HL-60 (cell line): ENCODE data around the gene KAT8.

Experiments used
- DNase-seq, 2 experiments: peaks; one replicate each; pipeline ENCODE4 v3.0.0-alpha.2; 2010 to 2020; ENCODE audit warnings: low read depth in 1 of 2, low spot score in 1 of 2
- H3K27ac ChIP-seq: fragments of 250-450 bp; sonication (Bioruptor Pico); replicated peaks from 2 replicates; pipeline ENCODE4 v1.5.1; 2020; ENCODE audit warnings: mild to moderate bottlenecking, moderate library complexity
- H3K27me3 ChIP-seq: fragments of 250-450 bp; sonication (Bioruptor Pico); 2 replicates; pipeline ENCODE4 v1.5.1; 2021; ENCODE audit warnings: mild to moderate bottlenecking, moderate library complexity; ENCODE audit not compliant: insufficient read depth, poor library complexity, severe bottlenecking
- H3K4me3 ChIP-seq: replicated peaks from 2 replicates; pipeline ENCODE4 v1.5.1; 2011; ENCODE audit warnings: mild to moderate bottlenecking, control low read depth, low read length; ENCODE audit not compliant: insufficient read depth
- CTCF ChIP-seq: IDR thresholded peaks from one replicate; pipeline ENCODE4 v1.5.1; 2011; ENCODE audit warnings: low read length, control low read depth, inconsistent platforms; ENCODE audit not compliant: insufficient read depth
- GABPA ChIP-seq: IDR thresholded peaks from 2 replicates; pipeline ENCODE4 v1.6.1; 2012; ENCODE audit warnings: low read depth
- POLR2AphosphoS5 ChIP-seq: IDR thresholded peaks from 2 replicates; pipeline ENCODE4 v1.6.1; 2012; ENCODE audit warnings: low read depth
- REST ChIP-seq: IDR thresholded peaks from 2 replicates; pipeline ENCODE4 v1.6.1; 2012; ENCODE audit warnings: low read depth; ENCODE audit not compliant: insufficient replicate concordance
- SPI1 ChIP-seq: IDR thresholded peaks from 2 replicates; pipeline ENCODE4 v1.6.1; 2012; ENCODE audit warnings: low read depth, mild to moderate bottlenecking, borderline replicate concordance

The KAT8 gene

GRCh38 chr16:31073142-31073969 lies 44.1 kb upstream of the KAT8 start:
- TF ChIP-seq REST = peak; percentile 13
- TF ChIP-seq POLR2AphosphoS5 = no peak
- TF ChIP-seq SPI1 = peak; percentile 72; the same call in 1 of the 2 replicates
- TF ChIP-seq GABPA = no peak; the same call in 1 of the 2 replicates
- Histone ChIP-seq H3K27ac (peak overlapping the region; percentile 88), H3K27me3 (no peaks in the 10 kb centered on the region), H3K4me3 (peak overlapping the region; percentile 94)
- DNase-seq = peak; percentile 88 to 94

GRCh38 chr16:31073970-31074813 lies 43.3 kb upstream of the KAT8 start, which contains the start of the genes ZNF646 and ZNF668:
TSS of gene ZNF646 (plus strand) at chr16:31074422. CDS start at chr16:31076325, 1,903 bp downstream.
TSS of gene ZNF668 (minus strand) at chr16:31074240. CDS start at chr16:31064459, 9,781 bp downstream.
- H3K4me3 ChIP-seq = peak within 1 kb of the TSS; percentile 94
- DNase-seq = peak; percentile 100
- peak within 1 kb of the TSS; percentile 88 for H3K27ac ChIP-seq
- H3K27me3 ChIP-seq = no peaks in the 10 kb centered on the region
- TF ChIP-seq POLR2AphosphoS5 (peak; percentile 97), GABPA (peak; percentile 100), SPI1 (peak; percentile 88), REST (peak; percentile 37), CTCF (no peak)

- DNase-seq = no peak
- Histone ChIP-seq H3K4me3 (peak overlapping the region; percentile 71), H3K27ac (peak overlapping the region; percentile 88), H3K27me3 (no peaks in the 10 kb centered on the region)
- TF ChIP-seq SPI1 (no peak), GABPA (no peak), POLR2AphosphoS5 (no peak), CTCF (no peak), REST (no peak)
Observed at GRCh38 chr16:31074814-31075183, 42.7 kb upstream of the KAT8 start.
